DND-41 (cell line): Measurements from ENCODE around the gene CARMIL1.

ENCODE experiments used
- CTCF ChIP-seq: IDR thresholded peaks from 2 replicates; pipeline ENCODE4 v1.5.1; 2012; ENCODE audit warnings: borderline replicate concordance, low read length, moderate library complexity, mild to moderate bottlenecking; ENCODE audit not compliant: poor library complexity, severe bottlenecking; ENCODE audit errors: extremely low read depth
- EZH2 ChIP-seq: IDR thresholded peaks from 3 replicates; pipeline ENCODE4 v1.6.1; 2012; ENCODE audit warnings: borderline replicate concordance, low read depth, mild to moderate bottlenecking, moderate library complexity, low read length, inconsistent platforms; ENCODE audit not compliant: severe bottlenecking

- TF ChIP-seq CTCF = no peak
- no peak for TF ChIP-seq EZH2
These were observed 138.0 kb downstream of the CARMIL1 start for GRCh38 chr6:25417046-25417605.
